GM21723 (cell line): ENCODE results near the gene GRK3.

Source experiments
- ATAC-seq: cut with Tn5 transposase; IDR thresholded peaks from one replicate; pipeline ENCODE4 v1.9.1; 2021; ENCODE audit warnings: mild to moderate bottlenecking, moderate library complexity; ENCODE audit not compliant: unreplicated experiment

GRK3 gene

DNA sequence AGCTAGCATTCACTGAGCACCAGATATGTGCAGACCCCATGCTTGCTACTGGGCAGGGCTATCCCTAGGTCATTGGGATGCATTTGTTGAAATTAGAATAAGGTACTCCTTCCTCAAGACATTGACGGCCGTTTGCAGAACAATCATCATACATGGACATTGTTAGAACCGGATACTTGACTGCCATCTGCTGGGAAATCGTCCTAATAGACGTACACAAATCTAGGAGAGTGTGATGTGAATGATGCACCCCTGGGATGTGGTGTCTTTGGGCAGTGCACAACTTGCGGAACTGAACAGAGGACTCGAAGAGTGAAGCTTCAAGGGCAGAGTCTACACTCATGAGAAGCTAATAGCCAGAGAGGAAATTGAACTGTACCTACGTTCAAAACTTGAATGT, 213.4 kb downstream of the GRK3 start:
- ATAC-seq: no peak
